Measurements from ENCODE around the gene TGFA. TPM values are rescaled to one million over a fixed set of nuclear protein-coding genes. Genes with fewer than 3 reads are reported as not detected.

TGFA gene
- total RNA-seq, 2 experiments from 2014 or later: not detected

- TF ChIP-seq EZH2phosphoT487 (IDR thresholded peaks at IDR 0.05; ENCODE audit: borderline replicate concordance, low read depth, low read length) (no peak), CTCF (conservative IDR thresholded peaks at IDR 0.05; ENCODE audit: low read length) (no peak)
- no peaks in the 10 kb centered on the region for H3K4me1 ChIP-seq (ENCODE audit: insufficient read depth, low read length, poor library complexity, severe bottlenecking)
- ChIA-PET CTCF (ENCODE audit: unreplicated experiment) (no interaction called here), POLR2A (no interaction called here)
- no peak overlapping the region for H2AFZ ChIP-seq (ENCODE audit: low read length)
- no peak for DNase-seq (ENCODE audit: low spot score)
- H3K9me3 ChIP-seq (ENCODE audit: low read length): no peaks in the 10 kb centered on the region
- BruUV-seq (replicated peaks): no TSS peak
- no peak overlapping the region for H3K4me3 ChIP-seq (ENCODE audit: low read depth, low read length, poor library complexity, severe bottlenecking)
- H3K79me2 ChIP-seq (ENCODE audit: insufficient read depth, low read depth, low read length): no peaks in the 10 kb centered on the region
- no peak overlapping the region for H3K27ac ChIP-seq (ENCODE audit: low read depth, low read length, poor library complexity, severe bottlenecking)
- no peak overlapping the region for H3K4me2 ChIP-seq (ENCODE audit: low read length)
- no peaks in the 10 kb centered on the region for H3K9me2 ChIP-seq (ENCODE audit: insufficient read depth, low read length)
- no peaks in the 10 kb centered on the region for H4K20me1 ChIP-seq (ENCODE audit: insufficient read depth, low read length)
- intact Hi-C loops (cut with micrococcal nuclease; ENCODE audit: unreplicated experiment): no loop called here
- H3K36me3 ChIP-seq (ENCODE audit: insufficient read depth, low read length): no peaks in the 10 kb centered on the region
Observed at GRCh38 chr2:70553334-70553583, 367 bp downstream of the TGFA start.

- Histone ChIP-seq H3K36me3 (ENCODE audit: insufficient read depth, low read length) (no peaks in the 10 kb centered on the region), H4K20me1 (ENCODE audit: insufficient read depth, low read length) (no peaks in the 10 kb centered on the region), H3K4me3 (ENCODE audit: low read depth, low read length, poor library complexity, severe bottlenecking) (no peak overlapping the region), H3K9me3 (ENCODE audit: low read length) (no peaks in the 10 kb centered on the region), H3K27ac (ENCODE audit: low read depth, low read length, poor library complexity, severe bottlenecking) (no peak overlapping the region), H3K4me1 (ENCODE audit: insufficient read depth, low read length, poor library complexity, severe bottlenecking) (no peaks in the 10 kb centered on the region), H2AFZ (ENCODE audit: low read length) (no peak overlapping the region), H3K79me2 (ENCODE audit: insufficient read depth, low read depth, low read length) (no peaks in the 10 kb centered on the region), H3K4me2 (ENCODE audit: low read length) (no peak overlapping the region), H3K9me2 (ENCODE audit: insufficient read depth, low read length) (no peaks in the 10 kb centered on the region)
- ChIA-PET CTCF (ENCODE audit: unreplicated experiment) (no interaction called here), POLR2A (no interaction called here)
- no TSS peak for BruUV-seq (replicated peaks)
- no peak for TF ChIP-seq CTCF (conservative IDR thresholded peaks at IDR 0.05; ENCODE audit: low read length)
- no peak for TF ChIP-seq EZH2phosphoT487 (IDR thresholded peaks at IDR 0.05; ENCODE audit: borderline replicate concordance, low read depth, low read length)
- intact Hi-C loops (cut with micrococcal nuclease; ENCODE audit: unreplicated experiment): no loop called here
- no peak for DNase-seq (ENCODE audit: low spot score)
Observed at GRCh38 chr2:70552501-70553333, 909 bp downstream of the TGFA start.

GRCh38 chr2:70551167-70551566, 2.5 kb downstream of the TGFA start:
- no TSS peak for BruUV-seq (replicated peaks)
- H3K79me2 ChIP-seq (ENCODE audit: insufficient read depth, low read depth, low read length): no peaks in the 10 kb centered on the region
- POLR2A ChIA-PET: interaction anchor here (0.8 kb wide), 1 partner anchor 10 kb away, joined by 3 read pairs; no protein-coding TSS in a partner anchor

More at GRCh38 chr2:70551167-70551566, 2.5 kb downstream of the TGFA start:
- Histone ChIP-seq H3K9me3 (ENCODE audit: low read length) (no peaks in the 10 kb centered on the region), H3K36me3 (ENCODE audit: insufficient read depth, low read length) (no peaks in the 10 kb centered on the region), H3K4me2 (ENCODE audit: low read length) (no peak overlapping the region), H2AFZ (ENCODE audit: low read length) (no peak overlapping the region), H3K9me2 (ENCODE audit: insufficient read depth, low read length) (no peaks in the 10 kb centered on the region), H3K27ac (ENCODE audit: low read depth, low read length, poor library complexity, severe bottlenecking) (no peak overlapping the region), H3K4me1 (ENCODE audit: insufficient read depth, low read length, poor library complexity, severe bottlenecking) (no peaks in the 10 kb centered on the region), H4K20me1 (ENCODE audit: insufficient read depth, low read length) (no peaks in the 10 kb centered on the region), H3K4me3 (ENCODE audit: low read depth, low read length, poor library complexity, severe bottlenecking) (no peak overlapping the region)
- intact Hi-C loops (cut with micrococcal nuclease; ENCODE audit: unreplicated experiment): no loop called here
- TF ChIP-seq EZH2phosphoT487 (IDR thresholded peaks at IDR 0.05; ENCODE audit: borderline replicate concordance, low read depth, low read length): no peak
- TF ChIP-seq CTCF (conservative IDR thresholded peaks at IDR 0.05; ENCODE audit: low read length): no peak
- DNase-seq (ENCODE audit: low spot score): no peak
- CTCF ChIA-PET (ENCODE audit: unreplicated experiment): no interaction called here
